ENCODE measurements around the gene AASS. TPM values are rescaled to one million over a fixed set of nuclear protein-coding genes. Genes with fewer than 3 reads are reported as not detected.

AASS gene
- total and polyA plus RNA-seq, 2 of the 8 experiments (the other 6 are each of a cell fraction or from before 2014, with no cell fraction given): 203 to 394 TPM

- Histone ChIP-seq H3K79me2 (ENCODE audit: control insufficient read depth in 1 of 2, insufficient read depth in 2 of 2, low read length in 2 of 2) (peaks cover 12 to 99% of the 10 kb centered on the region in 2 experiments; a peak in 3 of 4 replicates), H3K79me1 (ENCODE audit: low read depth, low read length) (peaks cover 3% of the 10 kb centered on the region; the same call in 1 of the 2 replicates), H3K27me3 (replicated peaks in 1 of 4; ENCODE audit: control insufficient read depth in 3 of 4, extremely low read depth in 1 of 4, insufficient read depth in 3 of 4, low read length in 3 of 4) (no peaks in the 10 kb centered on the region), H2AK5ac (ENCODE audit: low read depth, low read length) (no peak overlapping the region), H3K4ac (replicated peaks; ENCODE audit: insufficient read length, low read depth, low read length) (no peak overlapping the region), H4K91ac (replicated peaks; ENCODE audit: insufficient read length, low read length) (no peak overlapping the region), H3K23me2 (ENCODE audit: low read depth, low read length) (no peaks in the 10 kb centered on the region), H2AFZ (ENCODE audit: low read length) (no peak overlapping the region), H2BK20ac (ENCODE audit: low read length) (no peak overlapping the region), H2BK12ac (ENCODE audit: low read depth, low read length) (no peak overlapping the region), H4K20me1 (replicated peaks in 1 of 2; ENCODE audit: control insufficient read depth in 1 of 2, insufficient read depth in 2 of 2, low read length in 2 of 2) (peaks cover 2 to 8% of the 10 kb centered on the region in 2 experiments), H4K8ac (ENCODE audit: extremely low read depth, insufficient read depth, low read length) (no peak overlapping the region), H3K18ac (ENCODE audit: extremely low read depth, low read length) (no peak overlapping the region), H3K56ac (replicated peaks; ENCODE audit: insufficient read length, low read depth, low read length) (no peak overlapping the region), H2BK5ac (ENCODE audit: low read depth, low read length) (no peak overlapping the region), H3K4me3 (ENCODE audit: extremely low read depth in 1 of 4, insufficient read depth in 2 of 4, low read depth in 3 of 4, low read length in 4 of 4) (no peak overlapping the region), H3K9me3 (ENCODE audit: insufficient read depth in 2 of 2, low read depth in 1 of 2, low read length in 1 of 2) (no peaks in the 10 kb centered on the region), H3K9ac (replicated peaks in 1 of 4; ENCODE audit: extremely low read depth in 1 of 4, low read depth in 3 of 4, low read length in 3 of 4) (no peak overlapping the region), H2BK120ac (replicated peaks; ENCODE audit: low read depth, low read length) (no peak overlapping the region), H2BK15ac (ENCODE audit: low read length) (no peak overlapping the region), H3K4me2 (ENCODE audit: insufficient read depth in 1 of 2, low read depth in 2 of 2, low read length in 2 of 2) (no peak overlapping the region), H3K14ac (ENCODE audit: insufficient read length) (no peak overlapping the region), H3K27ac (ENCODE audit: low read depth, low read length) (peak overlapping the region; percentile 8; the same call in 1 of the 2 replicates), H3K36me3 (ENCODE audit: control insufficient read depth in 2 of 4, insufficient read depth in 4 of 4, low read length in 3 of 4) (peaks cover 27 to 94% (median 74%) of the 10 kb centered on the region in 4 experiments), H3K23ac (ENCODE audit: insufficient read length) (no peak overlapping the region), H3K4me1 (replicated peaks in 1 of 4; ENCODE audit: control insufficient read depth in 3 of 4, insufficient read depth in 4 of 4, low read length in 3 of 4) (no peaks in the 10 kb centered on the region), H4K5ac (ENCODE audit: insufficient read length, low read depth, low read length) (no peak overlapping the region)
- no peak for DNase-seq (ENCODE audit: low read depth in 1 of 2, low spot score in 2 of 2)
- FAIRE-seq: no peak
- ChIA-PET POLR2A (ENCODE audit: partially characterized antibody) (interaction anchor here (1.0 to 8.7 kb wide), 12 partner anchors 9 to 47 kb away, joined by 3 to 66 read pairs (median 5); partner anchors contain the start of gene AASS), CTCF (ENCODE audit: partially characterized antibody) (interaction anchor here (1.0 to 1.9 kb wide), 3 partner anchors 9 to 31 kb away, joined by 3 to 7 read pairs (median 4); no protein-coding TSS in a partner anchor)
- TF ChIP-seq CBX8 (IDR thresholded peaks at IDR 0.05; ENCODE audit: borderline replicate concordance, low read depth, low read length) (no peak), RXRA (IDR thresholded peaks at IDR 0.05; ENCODE audit: insufficient read depth, low read depth, low read length) (no peak), USF2 (IDR thresholded peaks at IDR 0.05; ENCODE audit: low read length) (no peak), EZH2 (IDR thresholded peaks at IDR 0.05; ENCODE audit: low read depth, low read length, severe bottlenecking) (no peak), CREB1 (IDR thresholded peaks at IDR 0.05) (no peak), BRCA1 (IDR thresholded peaks at IDR 0.05; ENCODE audit: low read depth, low read length) (no peak), EGR1 (IDR thresholded peaks at IDR 0.05; ENCODE audit: borderline replicate concordance, low read depth, low read length) (no peak), HDAC2 (IDR thresholded peaks at IDR 0.05; ENCODE audit: borderline replicate concordance in 1 of 2, low read depth in 2 of 2, low read length in 2 of 2) (no peak), ASH2L (IDR thresholded peaks at IDR 0.05; ENCODE audit: low read length) (no peak), CTBP2 (IDR thresholded peaks at IDR 0.05; ENCODE audit: borderline replicate concordance, insufficient read depth, insufficient read length, low read length) (no peak), SAP30 (IDR thresholded peaks at IDR 0.05; ENCODE audit: insufficient read depth, insufficient replicate concordance, low read length) (no peak)
- TF ChIP-seq, protein P1, sequence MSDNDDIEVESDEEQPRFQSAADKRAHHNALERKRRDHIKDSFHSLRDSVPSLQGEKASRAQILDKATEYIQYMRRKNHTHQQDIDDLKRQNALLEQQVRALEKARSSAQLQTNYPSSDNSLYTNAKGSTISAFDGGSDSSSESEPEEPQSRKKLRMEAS (IDR thresholded peaks at IDR 0.05): no peak
These were observed 20.3 kb downstream of the AASS start for GRCh38 chr7:122123746-122124145.

All from H1 (cell line).